Liver (tissue), 3 donors: Measurements from ENCODE around the gene ZNF816.
A peak's percentile ranks its signal among the peaks of the same experiment; 100 is the strongest.

Experiments used
- CTCF ChIP-seq: fragments of 150-350 bp; IDR thresholded peaks from 2 replicates; pipeline ENCODE4 v1.5.1; 2017; ENCODE audit warnings: improper control_type of control experiment, low read depth, low read length; ENCODE audit not compliant: missing input control
- GABPA ChIP-seq, 2 donors: IDR thresholded peaks in 1 of 2; conservative IDR thresholded peaks in 1 of 2; 2 replicates each; pipeline ENCODE4 v1.6.1; 2016; ENCODE audit warnings: antibody characterized with exemption in 2 of 2, mild to moderate bottlenecking in 1 of 2, moderate library complexity in 1 of 2
- HNF4A ChIP-seq, 2 donors: conservative IDR thresholded peaks; 2 replicates each; pipeline ENCODE4 v1.6.1; 2016; ENCODE audit warnings: antibody characterized with exemption in 2 of 2, mild to moderate bottlenecking in 2 of 2
- JUND ChIP-seq, 2 donors: IDR thresholded peaks; 2 replicates each; pipeline ENCODE4 v1.6.1; 2016; ENCODE audit warnings: antibody characterized with exemption in 2 of 2
- RXRA ChIP-seq, 2 donors: IDR thresholded peaks; 2 replicates each; pipeline ENCODE4 v1.6.1; 2017 to 2018; ENCODE audit warnings: antibody characterized with exemption in 2 of 2, mild to moderate bottlenecking in 1 of 2
- TAF1 ChIP-seq: conservative IDR thresholded peaks from 2 replicates; pipeline ENCODE4 v1.6.1; 2016; ENCODE audit warnings: antibody characterized with exemption, mild to moderate bottlenecking
- TF ChIP-seq, protein P1 (sequence below): IDR thresholded peaks from 2 replicates; pipeline ENCODE4 v1.6.1; 2016; ENCODE audit warnings: antibody characterized with exemption, mild to moderate bottlenecking
- TF ChIP-seq, protein P2 (sequence below): IDR thresholded peaks from 2 replicates; pipeline ENCODE4 v1.6.1; 2016; ENCODE audit warnings: antibody characterized with exemption
- TF ChIP-seq, protein P3 (sequence below): IDR thresholded peaks from 2 replicates; pipeline ENCODE4 v1.6.1; 2016; ENCODE audit warnings: antibody characterized with exemption
- donor health status: healthy.
- donor health status: healthy.

DNA sequence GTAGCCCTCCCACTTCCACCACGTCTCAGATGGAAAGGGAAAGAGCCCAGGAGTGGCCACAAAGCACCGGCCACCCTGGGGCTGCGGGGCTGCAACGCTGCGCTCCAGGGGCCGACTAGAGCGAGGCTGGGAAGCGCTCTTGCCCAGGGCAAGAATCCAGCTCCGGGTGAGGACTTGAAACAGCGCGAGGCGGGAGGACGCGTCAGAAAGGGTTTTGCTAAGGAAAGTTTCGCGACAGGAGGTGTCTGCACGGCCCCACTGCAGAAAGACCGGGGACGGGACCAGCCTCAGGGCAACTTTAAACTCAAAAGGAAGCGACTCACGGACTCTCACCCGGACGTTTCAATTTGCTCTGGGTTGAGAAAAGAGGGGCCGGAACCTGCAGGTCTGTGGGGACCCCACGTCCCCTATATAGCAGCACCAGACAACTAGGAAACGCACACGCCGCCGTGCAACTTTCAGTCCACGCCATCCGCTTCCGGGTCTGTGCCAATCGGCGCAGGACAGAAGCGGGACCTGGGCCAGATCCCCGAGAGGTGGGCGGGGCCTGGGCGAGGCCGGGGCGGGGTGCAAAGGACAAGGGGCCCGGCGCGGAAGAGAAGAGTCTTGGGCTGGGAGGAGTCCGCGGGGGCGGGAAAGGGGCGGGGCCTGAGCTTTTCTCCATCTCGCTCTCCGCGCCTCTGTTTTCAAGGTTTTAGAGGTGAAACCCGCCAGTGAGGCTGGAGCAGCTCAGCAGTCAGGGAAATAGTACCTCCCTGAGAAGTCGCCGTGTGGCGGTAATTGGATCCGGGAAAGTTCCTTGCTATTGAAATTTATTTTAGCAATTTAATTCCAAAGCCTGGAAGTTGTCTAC lies at the start of gene ZNF816:
- peak; percentile 46 to 85 for TF ChIP-seq GABPA (IDR thresholded peaks at IDR 0.05 in 1 of 2, conservative IDR thresholded peaks at IDR 0.05 in 1 of 2)
- TF ChIP-seq, protein P1, sequence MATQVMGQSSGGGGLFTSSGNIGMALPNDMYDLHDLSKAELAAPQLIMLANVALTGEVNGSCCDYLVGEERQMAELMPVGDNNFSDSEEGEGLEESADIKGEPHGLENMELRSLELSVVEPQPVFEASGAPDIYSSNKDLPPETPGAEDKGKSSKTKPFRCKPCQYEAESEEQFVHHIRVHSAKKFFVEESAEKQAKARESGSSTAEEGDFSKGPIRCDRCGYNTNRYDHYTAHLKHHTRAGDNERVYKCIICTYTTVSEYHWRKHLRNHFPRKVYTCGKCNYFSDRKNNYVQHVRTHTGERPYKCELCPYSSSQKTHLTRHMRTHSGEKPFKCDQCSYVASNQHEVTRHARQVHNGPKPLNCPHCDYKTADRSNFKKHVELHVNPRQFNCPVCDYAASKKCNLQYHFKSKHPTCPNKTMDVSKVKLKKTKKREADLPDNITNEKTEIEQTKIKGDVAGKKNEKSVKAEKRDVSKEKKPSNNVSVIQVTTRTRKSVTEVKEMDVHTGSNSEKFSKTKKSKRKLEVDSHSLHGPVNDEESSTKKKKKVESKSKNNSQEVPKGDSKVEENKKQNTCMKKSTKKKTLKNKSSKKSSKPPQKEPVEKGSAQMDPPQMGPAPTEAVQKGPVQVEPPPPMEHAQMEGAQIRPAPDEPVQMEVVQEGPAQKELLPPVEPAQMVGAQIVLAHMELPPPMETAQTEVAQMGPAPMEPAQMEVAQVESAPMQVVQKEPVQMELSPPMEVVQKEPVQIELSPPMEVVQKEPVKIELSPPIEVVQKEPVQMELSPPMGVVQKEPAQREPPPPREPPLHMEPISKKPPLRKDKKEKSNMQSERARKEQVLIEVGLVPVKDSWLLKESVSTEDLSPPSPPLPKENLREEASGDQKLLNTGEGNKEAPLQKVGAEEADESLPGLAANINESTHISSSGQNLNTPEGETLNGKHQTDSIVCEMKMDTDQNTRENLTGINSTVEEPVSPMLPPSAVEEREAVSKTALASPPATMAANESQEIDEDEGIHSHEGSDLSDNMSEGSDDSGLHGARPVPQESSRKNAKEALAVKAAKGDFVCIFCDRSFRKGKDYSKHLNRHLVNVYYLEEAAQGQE: no peak
- no peak for TF ChIP-seq TAF1
- TF ChIP-seq CTCF: no peak
- peak in 1 of 2 donors; percentile 4 for TF ChIP-seq JUND (IDR thresholded peaks at IDR 0.05)
- TF ChIP-seq, protein P2, sequence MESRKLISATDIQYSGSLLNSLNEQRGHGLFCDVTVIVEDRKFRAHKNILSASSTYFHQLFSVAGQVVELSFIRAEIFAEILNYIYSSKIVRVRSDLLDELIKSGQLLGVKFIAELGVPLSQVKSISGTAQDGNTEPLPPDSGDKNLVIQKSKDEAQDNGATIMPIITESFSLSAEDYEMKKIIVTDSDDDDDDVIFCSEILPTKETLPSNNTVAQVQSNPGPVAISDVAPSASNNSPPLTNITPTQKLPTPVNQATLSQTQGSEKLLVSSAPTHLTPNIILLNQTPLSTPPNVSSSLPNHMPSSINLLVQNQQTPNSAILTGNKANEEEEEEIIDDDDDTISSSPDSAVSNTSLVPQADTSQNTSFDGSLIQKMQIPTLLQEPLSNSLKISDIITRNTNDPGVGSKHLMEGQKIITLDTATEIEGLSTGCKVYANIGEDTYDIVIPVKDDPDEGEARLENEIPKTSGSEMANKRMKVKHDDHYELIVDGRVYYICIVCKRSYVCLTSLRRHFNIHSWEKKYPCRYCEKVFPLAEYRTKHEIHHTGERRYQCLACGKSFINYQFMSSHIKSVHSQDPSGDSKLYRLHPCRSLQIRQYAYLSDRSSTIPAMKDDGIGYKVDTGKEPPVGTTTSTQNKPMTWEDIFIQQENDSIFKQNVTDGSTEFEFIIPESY: peak; percentile 0
- peak; percentile 66 to 68 for TF ChIP-seq HNF4A (conservative IDR thresholded peaks at IDR 0.05)
- TF ChIP-seq, protein P3, sequence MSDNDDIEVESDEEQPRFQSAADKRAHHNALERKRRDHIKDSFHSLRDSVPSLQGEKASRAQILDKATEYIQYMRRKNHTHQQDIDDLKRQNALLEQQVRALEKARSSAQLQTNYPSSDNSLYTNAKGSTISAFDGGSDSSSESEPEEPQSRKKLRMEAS: peak; percentile 19
- peak; percentile 3 to 27 for TF ChIP-seq RXRA (IDR thresholded peaks at IDR 0.05)
